ENCODE results near the gene SMTNL1.

- TF ChIP-seq POLR2A (IDR thresholded peaks at IDR 0.05) (no peak), CTCF (IDR thresholded peaks at IDR 0.05) (no peak)
Measured at GRCh38 chr11:57500926-57501325, 36.5 kb upstream of the SMTNL1 start.

Measured in Peyer's patch (tissue), 4 donors.